GM21528 (cell line): ENCODE measurements around the gene ARID1B.

Experiments
- ATAC-seq: cut with Tn5 transposase; IDR thresholded peaks from one replicate; pipeline ENCODE4 v1.9.1; 2021; ENCODE audit warnings: mild to moderate bottlenecking, moderate library complexity; ENCODE audit not compliant: unreplicated experiment, low FRiP score

ARID1B gene

GRCh38 chr6:156953127-156953478 is 175.9 kb downstream of the ARID1B start:
- ATAC-seq: no peak

GRCh38 chr6:156953479-156954146 is 176.4 kb downstream of the ARID1B start:
- no peak for ATAC-seq

GRCh38 chr6:156954191-156954590 is 177.0 kb downstream of the ARID1B start:
- ATAC-seq: no peak

- no peak for ATAC-seq
These were observed 177.6 kb downstream of the ARID1B start for GRCh38 chr6:156954816-156955215.

GRCh38 chr6:156955494-156956183 is 178.5 kb downstream of the ARID1B start:
- no peak for ATAC-seq

- ATAC-seq: no peak
These were observed 179.1 kb downstream of the ARID1B start for GRCh38 chr6:156956286-156956685.

- no peak for ATAC-seq
These were observed 180.9 kb downstream of the ARID1B start for GRCh38 chr6:156957931-156958547.

DNA sequence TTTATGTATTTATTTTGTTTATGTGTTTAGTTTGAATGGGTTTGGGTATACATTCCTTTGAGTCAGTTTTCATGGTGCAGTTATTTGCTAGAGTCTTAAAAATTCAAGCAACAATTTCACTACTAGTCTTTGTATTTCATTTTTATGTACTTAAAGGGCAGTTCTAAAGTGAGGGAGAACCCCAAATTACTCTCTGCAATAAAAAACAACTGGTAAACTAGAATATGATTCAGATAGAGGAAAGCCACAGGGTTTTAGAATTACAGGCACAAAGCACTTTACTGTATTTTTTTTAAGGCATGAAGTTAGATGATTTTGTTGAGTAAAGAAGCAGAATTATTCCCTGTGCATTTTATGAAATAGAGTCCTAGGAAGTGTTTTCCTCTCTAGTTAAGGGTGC is 183.3 kb downstream of the ARID1B start:
- ATAC-seq: no peak

- no peak for ATAC-seq
These were observed 184.2 kb downstream of the ARID1B start for GRCh38 chr6:156961282-156961892.

GRCh38 chr6:156963712-156964700 is 186.8 kb downstream of the ARID1B start:
- ATAC-seq: no peak

DNA sequence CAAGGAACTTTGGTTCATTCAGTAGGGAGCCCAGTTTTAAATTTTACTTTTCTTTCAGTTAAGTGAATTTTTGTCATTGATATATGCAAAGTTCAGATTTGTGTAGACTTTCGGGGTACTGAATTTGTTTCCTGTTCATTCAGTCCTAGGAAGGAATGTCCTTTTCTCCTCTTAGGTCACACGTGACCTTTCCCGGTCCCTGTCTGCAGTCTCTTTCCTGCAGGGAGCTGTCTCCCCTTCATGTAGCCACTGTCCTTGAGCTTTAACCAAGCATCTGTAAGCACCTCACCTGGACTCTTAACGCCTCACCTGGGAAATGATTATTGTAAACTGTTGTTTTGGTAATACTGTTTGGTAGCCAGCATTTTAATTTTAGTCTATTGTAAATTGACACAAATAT is 190.7 kb downstream of the ARID1B start:
- no peak for ATAC-seq

DNA sequence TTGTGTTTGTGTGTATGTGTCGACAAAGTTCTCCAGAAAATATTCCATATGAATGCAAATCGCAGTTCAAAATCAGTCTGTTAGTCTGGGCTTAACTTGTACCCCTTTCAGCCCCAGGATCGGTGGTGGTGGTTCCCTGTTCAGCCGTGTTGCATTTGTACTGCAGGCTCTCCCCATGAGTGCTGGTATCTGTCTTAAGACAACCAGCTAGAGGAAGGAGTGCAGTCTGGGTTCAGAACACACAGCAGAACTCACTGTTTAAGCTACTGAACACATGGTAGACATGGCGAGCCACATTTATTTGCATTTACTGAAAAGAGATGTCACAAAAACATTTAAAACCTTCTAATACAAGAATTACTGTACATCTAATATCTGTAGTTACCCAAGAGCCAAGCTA is 192.1 kb downstream of the ARID1B start:
- ATAC-seq: no peak

- no peak for ATAC-seq
These were observed 193.5 kb downstream of the ARID1B start for GRCh38 chr6:156970595-156971112.

DNA sequence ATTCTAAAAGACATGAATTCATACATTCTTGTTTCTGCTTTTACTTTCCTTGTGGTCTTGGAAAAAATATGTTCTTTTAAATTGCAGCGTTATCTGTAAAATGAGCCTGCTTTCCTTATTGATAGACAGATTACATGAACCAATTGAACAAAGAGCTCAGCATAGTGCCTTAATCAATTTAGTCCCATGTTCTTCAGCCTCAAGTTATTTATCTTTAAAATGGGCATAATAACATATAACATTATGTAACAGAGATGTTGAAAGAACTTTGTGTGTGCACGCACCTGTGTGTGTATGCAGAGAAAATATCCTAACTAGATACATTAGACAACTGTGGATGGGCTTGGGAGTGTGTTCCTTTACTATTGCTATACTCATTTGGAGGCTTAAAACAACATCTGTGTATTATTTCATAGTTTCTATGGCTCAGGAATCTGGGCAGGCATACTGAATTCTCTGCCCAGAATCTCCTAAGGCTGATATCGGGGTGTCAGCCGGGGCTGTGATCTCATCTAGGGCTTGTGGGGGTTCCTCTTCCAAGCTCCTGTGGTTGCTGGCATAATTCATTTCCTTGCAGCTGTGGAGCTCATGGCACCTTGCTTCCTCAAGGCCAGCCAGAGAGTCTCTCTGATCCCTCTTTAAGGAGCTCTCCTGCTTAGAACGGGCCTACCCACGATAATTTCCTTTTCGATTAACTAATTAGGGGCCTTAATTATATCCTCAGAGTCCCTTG is 194.1 kb downstream of the ARID1B start:
- no peak for ATAC-seq

DNA sequence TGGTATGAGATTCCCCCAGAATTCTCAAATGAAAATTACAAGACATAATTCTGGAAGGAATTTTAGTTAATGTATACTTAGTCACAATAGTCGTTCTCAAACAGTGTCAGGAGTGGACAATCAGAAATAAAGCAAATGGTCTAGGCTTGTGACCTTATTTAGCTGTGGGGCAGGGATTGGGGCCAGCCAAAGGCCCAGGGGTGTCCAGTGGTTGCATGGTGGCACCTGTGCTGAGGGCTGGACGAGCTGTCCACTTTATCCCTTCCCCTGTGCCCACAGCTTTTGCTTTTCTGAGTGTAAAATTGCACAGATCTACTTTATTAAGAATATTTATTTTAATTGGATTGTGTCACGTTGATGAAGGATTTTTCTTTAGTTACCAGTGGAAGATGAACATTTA is 195.0 kb downstream of the ARID1B start:
- no peak for ATAC-seq

DNA sequence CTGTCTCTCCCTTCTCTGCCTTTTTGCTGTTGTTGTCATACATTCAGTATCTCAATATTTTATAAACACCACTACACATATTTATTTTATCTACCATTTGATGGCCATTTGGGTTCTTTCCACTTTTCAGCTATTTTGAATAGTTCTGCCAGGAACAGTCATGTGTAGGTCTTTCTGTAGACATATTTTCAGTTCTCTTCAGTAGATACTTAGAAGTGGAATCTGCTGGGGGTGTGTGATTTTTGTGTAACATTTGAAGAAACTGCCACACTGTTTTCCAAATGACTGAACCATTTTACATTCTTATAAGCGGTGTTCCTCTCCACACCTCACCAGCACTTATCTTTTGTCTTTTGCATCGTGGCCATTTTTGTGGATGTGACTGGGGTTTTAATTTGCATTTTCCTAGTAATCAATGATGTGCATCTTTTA is 197.7 kb downstream of the ARID1B start:
- ATAC-seq: no peak

- no peak for ATAC-seq
These were observed 198.2 kb downstream of the ARID1B start for GRCh38 chr6:156975414-156975813.

DNA sequence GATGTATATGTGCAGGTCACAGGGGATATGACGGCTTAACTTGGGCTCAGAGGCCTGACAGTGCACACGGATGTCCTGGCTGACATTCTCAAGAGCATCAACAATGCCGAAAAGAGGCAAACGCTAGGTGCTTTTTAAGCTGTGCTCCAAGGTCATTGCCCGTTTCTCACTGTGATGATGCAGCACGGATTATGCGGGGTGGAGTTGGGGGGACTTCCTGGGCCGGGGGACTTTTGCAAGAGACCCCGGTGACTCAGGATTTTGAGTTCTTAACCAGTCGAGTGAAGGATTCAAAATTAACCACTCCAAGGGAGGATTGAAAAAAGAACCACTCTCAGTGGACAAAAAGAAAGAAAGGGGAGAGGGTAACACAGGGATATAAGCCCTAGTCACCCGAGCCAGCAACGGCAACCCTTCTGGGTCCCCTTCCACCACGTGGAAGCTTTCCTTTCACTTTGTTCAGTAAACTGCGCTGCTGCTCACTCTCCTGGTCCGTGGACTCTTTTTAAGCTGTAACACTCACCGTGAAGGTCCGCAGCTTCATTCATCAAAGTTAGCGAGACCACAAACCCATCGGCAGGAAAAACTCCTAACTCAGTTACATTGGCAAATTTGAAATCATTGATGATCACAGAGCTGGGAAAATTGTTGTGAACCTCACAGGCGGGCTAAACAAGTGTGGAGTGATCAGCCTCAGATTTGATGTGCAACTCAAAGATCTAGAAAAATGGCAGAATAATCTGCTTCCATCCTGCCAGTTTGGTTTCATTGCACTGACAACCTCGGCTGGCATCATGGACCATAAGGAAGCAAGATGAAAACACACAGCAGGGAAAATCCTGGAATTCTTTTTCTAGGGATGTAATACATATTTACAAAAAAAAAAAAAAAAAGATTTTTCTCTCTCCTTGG is 199.3 kb downstream of the ARID1B start:
- no peak for ATAC-seq
